GM12878 (cell line): Measurements from ENCODE around the gene NAV2.
"Not testable (repeated sequence)": the region's sequence is repeated elsewhere in the genome, so short reads cannot be mapped to it uniquely, and the experiment has no call there.

Experiments
- ATF7 ChIP-seq: fragments of 450-650 bp; IDR thresholded peaks from 2 replicates; pipeline ENCODE4 v1.6.1; 2016; ENCODE audit warnings: low read depth, mild to moderate bottlenecking
- BCL3 ChIP-seq: IDR thresholded peaks from 2 replicates; pipeline ENCODE4 v1.6.1; 2011; ENCODE audit warnings: borderline replicate concordance, low read depth, mild to moderate bottlenecking, moderate library complexity, low read length; ENCODE audit not compliant: insufficient read depth, poor library complexity, severe bottlenecking
- CTCF ChIP-seq, 3 experiments: IDR thresholded peaks in 2 of 3; conservative IDR thresholded peaks in 1 of 3; 2 replicates each; pipeline ENCODE4 v1.5.1; 2011; ENCODE audit warnings: low read depth in 3 of 3, low read length in 3 of 3, mild to moderate bottlenecking in 3 of 3, control low read depth in 2 of 3, moderate library complexity in 2 of 3, inconsistent platforms in 1 of 3, mixed read lengths in 1 of 3; ENCODE audit not compliant: control insufficient read depth in 2 of 3, insufficient read depth in 1 of 3; ENCODE audit errors: extremely low read depth in 1 of 3
- EP300 ChIP-seq, 2 experiments: fragments of 150-350 bp in 1 of 2; IDR thresholded peaks; 2 replicates each; pipeline ENCODE4 v1.6.1; 2011 to 2012; ENCODE audit warnings: low read depth in 2 of 2, low read length in 2 of 2, borderline replicate concordance in 1 of 2, improper control_type of control experiment in 1 of 2, inconsistent platforms in 1 of 2; ENCODE audit not compliant: control insufficient read depth in 1 of 2
- MAX ChIP-seq: IDR thresholded peaks from 2 replicates; pipeline ENCODE4 v1.6.1; 2012; ENCODE audit warnings: low read depth, low read length, improper control_type of control experiment
- MTA3 ChIP-seq: IDR thresholded peaks from 2 replicates; pipeline ENCODE4 v1.6.1; 2012; ENCODE audit warnings: low read length, inconsistent platforms, borderline replicate concordance
- NKRF ChIP-seq: fragments of 450-650 bp; conservative IDR thresholded peaks from 2 replicates; pipeline ENCODE4 v1.6.1; 2017; ENCODE audit warnings: mild to moderate bottlenecking, moderate library complexity
- POLR2AphosphoS5 ChIP-seq: IDR thresholded peaks from 2 replicates; pipeline ENCODE4 v1.6.1; 2011; ENCODE audit warnings: mild to moderate bottlenecking, low read length, inconsistent platforms
- SP1 ChIP-seq: IDR thresholded peaks from one replicate; pipeline ENCODE4 v1.6.1; 2011; ENCODE audit warnings: low read depth, low read length
- ZNF24 ChIP-seq: fragments of 450-650 bp; IDR thresholded peaks from 2 replicates; pipeline ENCODE4 v1.6.1; 2017; ENCODE audit warnings: antibody characterized with exemption, mild to moderate bottlenecking
- ZNF274 ChIP-seq: IDR thresholded peaks from one replicate; pipeline ENCODE4 v1.8.0; 2011; ENCODE audit not compliant: insufficient read length, insufficient read depth
- ZNF687 ChIP-seq: fragments of 450-650 bp; IDR thresholded peaks from 2 replicates; pipeline ENCODE4 v1.6.1; 2017; ENCODE audit warnings: mild to moderate bottlenecking, moderate library complexity
- ZSCAN29 ChIP-seq: fragments of 450-650 bp; IDR thresholded peaks from 2 replicates; pipeline ENCODE4 v1.6.1; 2017; ENCODE audit warnings: mild to moderate bottlenecking, moderate library complexity

GRCh38 chr11:19960410-19960809, 247.8 kb downstream of the NAV2 start:
- not testable (repeated sequence) for TF ChIP-seq MTA3; NKRF; ATF7; ZNF24; SP1; BCL3; ZNF274; EP300 (IDR thresholded peaks at IDR 0.05; ENCODE audit: borderline replicate concordance in 1 of 2, control insufficient read depth in 1 of 2, low read depth in 2 of 2, low read length in 2 of 2); ZSCAN29; CTCF (IDR thresholded peaks at IDR 0.05 in 2 of 3, conservative IDR thresholded peaks at IDR 0.05 in 1 of 3; ENCODE audit: control insufficient read depth in 2 of 3, extremely low read depth in 1 of 3, insufficient read depth in 1 of 3, low read depth in 3 of 3, low read length in 3 of 3); ZNF687; POLR2AphosphoS5; MAX
